GM19240 (cell line): Measurements from ENCODE around the gene WHRN.
A peak's percentile ranks its signal among the peaks of the same experiment; 100 is the strongest.

Source experiments
- DNase-seq: peaks from one replicate; pipeline ENCODE4 v3.0.0; 2011; ENCODE audit warnings: low spot score; ENCODE audit not compliant: insufficient read length

Gene WHRN

DNA sequence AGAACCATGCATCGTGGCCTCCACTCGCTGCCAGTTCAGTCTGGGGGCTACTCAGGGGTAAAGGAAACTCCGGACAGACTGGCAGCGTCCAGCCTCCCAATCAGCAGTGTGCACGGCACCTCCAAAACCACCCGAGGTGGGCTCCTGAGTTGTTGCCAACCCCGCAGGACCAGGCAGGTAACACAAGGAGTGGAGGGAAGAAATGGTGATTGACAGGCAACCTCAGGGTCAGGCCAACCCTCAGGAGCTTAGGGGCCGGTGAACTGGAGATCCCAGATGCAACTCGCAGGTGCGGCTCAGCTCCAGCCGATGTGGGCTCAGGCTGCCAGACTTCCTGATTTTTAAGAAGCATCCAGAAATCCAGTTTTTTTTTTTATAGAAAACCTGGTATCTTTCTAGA, 80.1 kb downstream of the WHRN start:
- DNase-seq: no peak

DNA sequence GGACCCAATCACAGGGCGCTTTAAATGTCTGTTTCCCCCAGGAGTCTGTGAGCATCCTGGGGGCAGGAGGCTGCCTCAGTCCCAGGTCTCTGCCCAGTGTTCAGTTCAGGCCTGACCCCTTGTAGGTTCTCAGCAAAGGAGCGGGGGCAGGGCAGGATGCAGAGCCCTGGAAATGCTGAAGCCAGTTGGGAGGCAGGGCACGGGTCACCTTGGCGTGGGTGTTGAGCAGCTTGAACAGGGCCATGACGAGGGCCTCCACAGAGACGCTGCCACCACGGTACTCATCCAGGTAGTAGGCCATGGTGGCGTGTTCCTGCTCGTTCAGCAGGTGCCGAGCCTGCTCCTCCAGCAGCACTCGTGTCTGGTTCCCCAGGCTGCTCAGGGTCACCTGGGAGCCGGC, 81.1 kb downstream of the WHRN start:
- DNase-seq: no peak

DNA sequence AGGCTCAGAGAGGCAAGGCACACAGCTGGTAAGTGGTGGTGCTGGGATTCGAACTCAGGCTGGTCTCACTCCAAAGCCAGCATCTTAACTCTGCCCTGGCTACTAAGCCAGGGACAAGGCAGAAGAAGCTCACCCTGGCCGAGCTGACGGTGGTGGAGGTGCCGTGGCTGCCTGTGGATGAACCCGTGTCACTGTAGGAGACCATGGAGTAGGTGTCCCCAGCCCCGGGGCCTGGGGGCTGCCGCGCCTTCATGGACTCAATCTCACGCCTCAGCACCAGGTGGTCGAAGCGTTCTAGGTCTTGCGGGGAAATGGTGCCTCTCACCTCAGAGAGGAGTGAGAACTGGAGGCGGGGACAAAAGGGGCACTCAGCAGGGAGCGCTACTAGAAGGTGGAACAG, 82.1 kb downstream of the WHRN start:
- DNase-seq: no peak

DNA sequence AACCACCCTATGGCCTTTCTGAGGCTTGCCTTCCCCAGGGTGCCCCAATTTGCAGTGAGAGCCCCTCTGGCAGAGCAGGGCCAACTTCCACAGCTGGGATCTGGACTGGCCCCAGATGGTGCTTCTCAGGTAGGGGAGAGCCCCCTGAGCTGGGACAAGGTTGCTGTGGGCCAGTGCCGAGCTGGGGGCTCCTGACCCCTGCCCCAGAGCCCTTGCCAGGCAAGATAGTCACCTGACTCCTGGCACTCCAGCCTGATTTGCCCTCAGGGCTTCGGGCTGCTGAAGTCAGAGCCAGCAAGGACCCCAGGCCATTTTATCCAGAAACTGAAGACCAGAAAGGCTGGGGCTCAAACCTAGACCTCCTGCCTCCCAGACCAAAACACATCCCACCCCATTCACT, 84.1 kb downstream of the WHRN start:
- DNase-seq: no peak

DNA sequence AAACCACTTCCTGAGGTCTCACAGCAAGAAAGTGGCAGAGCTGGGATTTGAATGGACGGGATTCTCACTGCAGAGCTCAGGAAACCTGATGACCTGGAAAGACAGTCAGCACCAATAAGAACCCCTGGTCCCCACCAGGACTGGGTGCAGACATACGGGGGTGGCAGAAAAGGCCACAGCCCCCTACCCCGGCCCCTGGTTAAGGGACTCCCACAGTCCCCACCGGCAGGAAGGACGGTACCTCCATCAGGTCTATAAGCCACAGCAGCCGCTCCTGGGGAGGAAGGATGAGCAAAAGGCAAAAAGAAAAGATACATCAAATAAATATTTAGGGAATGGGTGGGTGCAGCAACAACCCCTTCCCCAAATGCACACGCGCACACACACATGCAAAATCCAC, 85.5 kb downstream of the WHRN start:
- DNase-seq: no peak

DNA sequence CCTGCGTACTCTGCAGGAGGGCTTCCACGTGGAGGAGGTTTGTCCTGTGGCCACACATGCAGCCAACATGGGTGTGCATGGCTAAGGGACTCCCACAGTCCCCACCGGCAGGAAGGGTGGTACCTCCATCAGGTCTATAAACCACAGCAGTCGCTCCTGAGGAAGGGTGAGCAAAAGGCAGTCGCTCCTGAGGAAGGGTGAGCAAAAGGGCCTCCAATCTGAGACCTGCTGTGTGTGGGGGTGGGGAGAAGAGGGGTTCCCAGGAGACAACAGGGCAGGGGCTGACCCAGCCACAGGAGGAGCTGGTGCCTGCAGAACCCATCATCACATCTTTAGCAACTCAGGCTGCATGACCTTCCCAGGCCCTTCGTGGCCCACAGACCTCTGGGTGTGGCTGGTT, 87.2 kb downstream of the WHRN start:
- DNase-seq: no peak

DNA sequence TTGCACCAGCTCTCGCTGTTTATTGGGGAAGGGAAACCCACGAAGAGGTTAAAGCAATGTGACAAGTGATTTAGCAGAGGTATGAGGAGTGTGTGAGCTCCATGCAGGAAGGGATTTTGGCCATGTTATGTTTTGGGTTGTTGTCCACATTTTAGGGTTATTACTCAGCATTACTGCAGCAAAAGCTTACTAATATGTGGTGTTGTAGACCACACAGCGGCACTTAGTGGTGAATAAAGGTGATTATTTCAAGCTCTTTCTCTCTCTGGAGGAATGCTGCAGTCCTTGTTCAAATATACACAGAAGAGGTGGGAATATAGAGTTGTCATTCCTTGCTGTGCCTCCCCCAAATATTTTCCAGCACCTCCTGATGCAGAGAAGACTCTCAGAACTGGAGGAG, 87.8 kb downstream of the WHRN start:
- DNase-seq: no peak

DNA sequence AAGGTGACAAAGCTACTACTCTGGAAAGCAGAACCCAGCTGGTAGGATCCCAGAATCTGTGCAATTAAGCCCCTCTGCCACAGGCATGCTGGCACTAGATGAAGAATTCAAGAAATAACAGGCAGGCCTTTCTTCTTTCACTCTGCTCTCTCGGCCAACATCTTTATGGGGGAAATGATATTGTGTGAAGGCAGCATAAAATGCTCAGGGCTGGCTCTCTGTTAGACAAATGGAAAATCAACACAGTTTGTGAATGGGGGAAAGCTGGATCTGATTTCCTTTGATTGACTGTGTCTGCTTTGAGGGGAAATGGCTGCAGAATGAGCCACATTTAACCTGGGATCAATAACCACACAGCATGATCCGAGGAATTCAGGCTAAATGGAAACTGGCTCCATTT, 88.4 kb downstream of the WHRN start:
- DNase-seq: no peak

DNA sequence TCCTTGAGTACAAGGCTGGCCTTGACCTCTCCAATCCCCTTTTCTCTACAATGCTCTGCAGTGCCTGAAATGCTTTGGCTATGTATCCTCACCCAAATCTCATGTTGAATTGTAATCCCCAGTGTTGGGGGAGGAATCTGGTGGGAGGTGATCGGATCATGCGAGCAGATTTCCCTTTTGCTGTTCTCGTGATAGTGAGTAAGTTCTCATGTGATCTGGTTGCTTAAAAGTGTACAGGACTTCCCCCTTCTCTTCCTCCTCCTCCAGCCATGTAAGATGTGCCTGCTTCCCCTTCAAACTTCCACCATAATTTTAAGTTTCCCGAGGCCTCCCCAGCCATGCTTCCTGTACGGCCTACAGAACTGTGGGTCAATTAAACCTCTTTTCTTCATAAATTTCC, 89.0 kb downstream of the WHRN start:
- DNase-seq: no peak

DNA sequence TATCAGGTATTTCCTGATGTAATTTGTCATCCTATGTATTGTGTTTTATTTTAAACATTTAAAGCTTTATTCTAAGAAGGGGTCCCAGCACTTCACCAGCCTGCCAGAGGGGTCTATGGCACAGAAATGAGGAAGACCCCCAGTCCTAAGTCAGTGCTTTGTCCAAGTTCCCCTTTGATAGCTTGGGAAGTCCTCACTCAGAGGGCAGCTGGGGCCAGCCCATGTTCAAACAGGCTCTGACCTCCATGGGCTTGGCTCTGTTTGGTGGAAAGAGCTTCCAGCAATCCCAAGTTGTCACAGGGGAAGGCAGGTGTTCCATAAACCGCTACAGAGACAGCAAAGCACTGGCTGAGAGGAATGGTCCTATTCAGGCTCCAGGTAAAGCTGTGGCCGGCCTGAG, 90.9 kb downstream of the WHRN start:
- DNase-seq: no peak

DNA sequence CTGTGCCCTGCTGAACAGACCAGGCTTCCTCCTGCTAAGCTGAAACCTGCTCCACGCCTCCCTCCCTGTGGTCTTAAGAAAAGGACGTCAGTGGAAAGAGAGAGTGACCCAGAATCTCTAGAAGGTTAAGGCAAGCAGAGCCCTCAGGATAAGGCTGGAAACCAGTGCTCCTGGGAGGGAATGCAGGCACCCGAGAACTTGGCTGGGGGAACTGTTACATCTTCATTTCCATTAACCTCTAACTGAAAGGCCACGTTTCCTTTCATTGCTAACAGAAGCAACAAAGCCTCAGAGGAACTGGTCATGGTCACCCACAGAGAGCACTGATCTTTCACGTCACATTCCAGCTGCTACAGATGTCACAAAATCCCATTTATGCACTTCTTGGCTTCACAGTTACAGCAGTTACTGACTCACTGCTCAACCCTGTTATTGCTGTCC, 91.4 kb downstream of the WHRN start:
- no peak for DNase-seq

DNA sequence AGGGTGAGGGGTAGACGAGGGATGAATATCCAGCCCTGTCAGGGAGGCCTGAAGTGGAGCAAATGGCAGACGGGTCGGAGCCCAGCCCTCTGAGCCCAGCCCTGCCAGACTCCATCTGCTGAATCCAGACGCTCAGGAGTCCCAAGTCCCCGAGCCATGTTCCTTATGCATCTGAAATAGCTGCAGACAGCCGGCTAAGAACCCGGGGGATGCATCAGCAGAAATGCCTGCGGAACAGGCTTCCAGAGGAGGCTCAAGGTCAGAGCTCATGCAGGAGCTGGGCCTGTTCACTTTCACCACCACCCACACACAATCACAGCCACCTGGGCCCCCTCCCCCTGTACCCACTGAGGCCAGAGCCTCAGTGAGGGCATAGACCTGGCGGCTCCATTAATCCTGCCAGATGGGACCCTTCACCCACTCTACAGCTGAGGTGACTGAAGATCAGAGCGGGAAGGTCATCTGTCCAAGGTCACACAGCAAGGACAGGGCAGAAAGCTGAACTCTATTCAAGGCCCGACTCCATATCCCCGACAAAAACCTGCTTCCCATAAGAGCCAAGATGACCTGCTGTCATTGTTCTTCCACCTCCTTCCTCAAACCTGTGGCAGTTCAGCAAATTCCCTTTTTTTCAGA, 93.1 kb downstream of the WHRN start:
- DNase-seq: no peak

DNA sequence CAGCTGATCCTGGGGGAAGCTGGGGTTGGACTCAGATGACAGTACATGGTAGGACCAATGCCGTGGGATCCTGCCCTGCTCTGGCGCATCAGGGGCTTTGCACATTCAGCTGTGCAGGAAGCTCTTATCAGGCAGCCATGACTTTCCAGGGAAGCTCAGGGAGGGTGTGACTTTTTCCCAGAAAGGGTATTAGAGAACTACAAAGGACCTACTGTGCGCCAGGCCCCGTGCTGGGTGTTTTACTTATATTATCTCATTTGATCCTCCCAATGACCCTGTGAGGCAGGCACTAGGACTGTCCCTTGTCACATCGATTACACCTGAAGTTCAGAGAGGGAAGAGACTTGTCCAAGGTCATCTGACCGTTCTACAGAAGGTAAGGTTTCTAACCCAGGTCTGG, 93.8 kb downstream of the WHRN start:
- no peak for DNase-seq

DNA sequence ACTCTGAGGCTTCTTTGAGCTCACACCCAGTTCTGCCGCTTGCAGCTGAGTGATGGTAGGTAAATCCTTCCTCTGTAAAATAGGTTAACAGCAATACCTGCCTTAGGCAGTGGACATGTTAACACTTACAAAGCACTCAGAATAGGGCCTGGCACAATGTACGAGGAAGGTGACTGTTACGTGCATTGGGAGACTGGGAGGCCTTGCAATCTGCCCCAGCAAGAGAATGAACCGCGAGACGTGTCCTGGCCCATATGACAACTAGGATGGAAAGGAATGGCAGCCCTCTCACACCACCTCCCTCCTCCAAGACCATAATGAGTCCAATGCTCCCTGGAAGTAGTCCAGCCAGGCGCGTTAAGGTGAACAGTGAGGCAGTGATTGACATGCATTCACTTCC, 94.4 kb downstream of the WHRN start:
- no peak for DNase-seq

DNA sequence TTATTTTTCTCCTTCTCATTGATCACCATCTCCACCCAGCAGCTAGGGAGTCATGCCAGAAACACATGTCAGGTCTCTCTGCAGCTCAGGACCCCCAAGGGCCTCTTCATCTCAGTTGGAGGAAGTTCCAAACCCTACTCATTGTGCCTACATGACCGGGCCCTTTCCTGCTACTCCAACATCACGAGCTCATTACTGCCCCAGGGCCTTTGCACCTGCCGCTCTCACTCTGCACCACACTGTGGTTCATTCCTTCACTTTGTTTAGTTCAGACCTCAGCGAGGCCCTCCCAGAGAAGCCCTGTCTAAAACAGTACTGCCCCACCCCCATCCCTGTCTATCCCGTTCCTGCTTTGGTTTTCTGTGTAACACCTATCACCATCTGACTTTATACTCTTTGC, 95.4 kb downstream of the WHRN start:
- DNase-seq: no peak

DNA sequence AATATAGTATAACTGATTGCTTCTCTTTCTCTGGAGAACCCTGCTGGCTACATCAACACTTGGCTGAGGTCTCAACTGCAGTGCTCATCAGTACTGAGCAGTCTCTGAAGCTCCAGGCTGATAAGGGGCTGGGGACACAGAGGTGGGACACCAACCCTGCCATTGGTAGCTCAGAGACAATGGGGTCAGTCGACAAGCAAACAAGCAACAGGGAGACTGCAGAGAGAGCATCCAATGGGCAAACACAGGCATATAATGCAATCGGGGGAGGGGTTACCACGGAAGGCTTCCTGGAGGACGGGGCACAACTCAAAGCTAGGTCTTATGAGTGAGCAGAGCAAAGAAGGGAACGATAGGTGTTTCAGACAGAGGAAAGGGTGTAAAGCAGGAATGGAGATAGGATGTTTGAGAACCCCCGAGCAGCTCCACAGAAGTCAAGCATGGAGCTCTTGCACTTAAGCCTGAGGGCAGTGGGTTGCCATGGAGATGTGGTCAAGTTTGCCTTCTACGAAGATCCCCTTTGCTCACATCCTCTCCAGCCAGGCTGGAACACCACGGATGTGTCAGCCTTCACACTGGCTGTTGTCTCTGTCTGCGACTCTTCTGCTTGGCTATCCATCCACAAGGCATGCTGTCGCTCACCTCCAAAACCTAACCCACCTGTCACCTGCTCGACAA, 96.0 kb downstream of the WHRN start:
- DNase-seq: no peak

DNA sequence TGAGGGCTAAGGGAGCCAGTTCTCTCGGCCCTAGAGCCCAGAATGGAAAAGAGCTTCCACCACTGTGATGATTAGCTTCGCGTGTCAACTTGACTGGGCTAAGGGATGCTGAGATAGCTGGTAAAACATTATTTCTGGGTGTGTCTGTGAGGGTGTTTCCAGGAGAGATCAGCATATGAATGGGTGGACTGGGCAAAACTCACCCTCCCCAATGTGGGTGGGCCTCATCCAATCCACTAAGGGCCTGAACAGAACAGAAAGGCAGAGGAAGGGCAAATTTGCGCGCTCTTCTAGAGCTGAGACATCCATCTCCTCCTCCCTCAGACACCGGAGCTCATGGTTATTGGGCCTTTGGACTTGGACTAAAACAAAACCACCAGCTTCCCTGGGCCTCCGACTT, 96.6 kb downstream of the WHRN start:
- no peak for DNase-seq

DNA sequence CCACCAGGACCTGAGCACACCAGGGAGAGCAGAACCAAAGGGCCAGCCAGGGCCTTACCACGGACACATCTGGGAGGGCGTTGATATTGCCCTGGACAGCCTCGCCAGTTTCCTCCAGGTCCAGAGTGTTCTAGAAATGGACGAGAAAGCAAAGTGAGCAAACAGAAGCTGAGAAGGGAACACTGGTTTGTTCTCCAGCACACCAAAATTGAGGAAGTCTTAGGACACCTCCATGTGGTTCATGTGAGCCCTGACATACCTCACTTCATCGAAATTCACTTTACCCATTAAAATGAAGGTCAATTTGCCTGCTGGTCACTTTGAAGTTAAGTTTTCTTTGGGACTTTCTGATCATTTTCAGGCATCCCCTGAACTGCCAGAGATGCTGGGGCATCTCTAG, 97.4 kb downstream of the WHRN start:
- no peak for DNase-seq

DNA sequence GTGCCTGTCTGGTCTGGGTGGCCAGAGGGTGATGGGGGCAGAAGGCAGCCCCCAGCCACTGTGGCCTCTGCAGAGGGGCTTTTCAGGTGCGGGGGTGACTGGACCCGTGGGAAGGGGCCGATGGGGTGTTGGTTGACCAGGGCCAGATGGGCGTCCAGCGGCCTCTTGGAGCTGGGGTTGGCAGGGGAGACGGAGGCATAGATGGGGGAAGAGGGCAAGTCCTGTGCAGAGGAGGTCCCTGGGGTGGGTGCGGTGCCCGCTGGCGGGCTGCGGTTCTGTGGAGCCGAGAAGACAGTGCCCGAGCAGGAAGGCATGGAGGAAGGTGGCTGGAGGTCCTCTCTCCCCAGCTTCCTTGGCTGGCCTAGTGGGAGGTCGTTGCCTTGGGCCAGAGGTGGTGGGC, 98.8 kb downstream of the WHRN start:
- DNase-seq: no peak

DNA sequence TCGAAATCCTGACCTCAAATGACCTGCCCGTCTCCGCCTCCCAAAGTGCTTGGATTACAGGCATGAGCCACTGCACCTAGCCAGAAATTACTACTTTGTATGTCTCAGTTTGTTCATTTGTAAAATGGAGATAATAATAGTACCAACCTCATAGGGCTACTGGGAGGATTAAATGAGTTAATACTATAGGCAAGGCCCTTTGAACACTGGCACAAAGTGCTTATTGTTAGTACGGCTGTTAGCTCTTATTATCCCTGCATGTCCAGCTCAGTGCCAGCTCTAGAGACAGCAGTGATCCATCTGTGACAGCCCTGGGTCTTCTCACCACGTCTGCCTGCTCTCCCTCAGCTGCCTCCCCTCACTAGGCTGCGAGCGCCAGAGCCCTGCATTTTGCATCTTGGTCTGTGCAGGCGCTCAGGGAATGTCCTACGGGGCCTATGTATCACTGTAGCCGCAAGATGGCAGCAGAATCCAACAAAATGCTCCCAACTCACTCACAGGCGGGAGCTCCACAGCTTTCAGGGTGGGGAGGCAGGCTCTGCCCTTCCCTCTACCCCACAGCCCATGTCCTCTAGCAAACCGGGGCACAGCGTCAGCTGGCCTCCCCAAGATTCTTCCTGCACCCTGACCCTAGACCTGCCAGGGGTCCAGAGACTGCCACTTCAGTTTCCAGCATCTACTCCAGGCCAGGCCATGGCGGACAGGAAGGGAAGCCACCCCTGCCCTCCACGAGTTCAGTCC, 99.8 kb downstream of the WHRN start:
- peak; percentile 77 for DNase-seq

DNA sequence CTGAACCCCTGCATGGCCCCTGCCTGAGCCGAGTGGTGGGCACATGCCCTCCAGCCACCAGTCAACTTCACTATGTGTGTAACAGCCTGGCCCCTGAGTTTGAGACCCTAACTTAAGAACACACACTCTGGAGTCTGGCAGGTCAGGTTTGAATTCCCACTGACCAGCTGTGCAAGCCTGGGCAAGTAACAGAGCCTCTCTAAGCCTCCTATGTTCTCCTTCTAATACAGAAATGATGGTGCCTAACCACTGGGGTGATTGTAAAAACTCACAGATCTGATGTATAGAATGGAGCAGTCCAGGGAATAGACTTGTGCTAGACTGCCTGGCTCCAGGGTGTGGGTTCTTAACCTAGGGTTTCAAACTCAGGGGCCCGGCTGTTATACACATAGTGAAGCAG, 100.7 kb downstream of the WHRN start:
- DNase-seq: no peak

DNA sequence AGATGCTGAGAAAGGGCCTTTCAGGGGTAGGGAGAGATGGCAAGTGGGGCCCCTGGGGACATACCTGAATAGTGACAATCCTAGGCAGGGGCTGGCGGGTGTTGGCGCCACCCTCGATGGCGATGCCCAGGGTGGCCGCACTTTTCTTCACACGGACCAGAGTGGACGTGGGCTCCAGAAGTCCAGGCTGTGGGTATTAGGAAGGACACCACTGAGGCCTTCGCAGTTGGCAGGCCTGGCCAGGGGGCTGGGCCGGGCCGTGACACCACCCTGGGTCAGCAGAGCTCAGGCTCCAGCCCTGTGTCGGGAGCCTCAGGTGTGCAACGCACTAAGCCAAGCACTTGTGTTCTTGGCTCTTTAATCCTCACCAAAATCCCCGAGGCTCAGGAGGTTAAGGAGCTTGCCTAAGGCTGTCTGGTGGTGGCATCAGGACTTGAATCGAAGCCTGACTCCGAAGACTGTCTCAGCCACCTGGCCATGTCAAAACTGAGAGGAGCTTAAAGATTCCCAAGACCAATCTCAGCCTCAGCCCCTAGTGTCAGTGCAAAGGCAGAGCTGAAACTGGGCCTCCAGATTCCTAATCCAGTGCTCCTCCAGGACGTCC, 102.0 kb downstream of the WHRN start:
- no peak for DNase-seq
